ENCODE results near the gene AIDA.

DNA sequence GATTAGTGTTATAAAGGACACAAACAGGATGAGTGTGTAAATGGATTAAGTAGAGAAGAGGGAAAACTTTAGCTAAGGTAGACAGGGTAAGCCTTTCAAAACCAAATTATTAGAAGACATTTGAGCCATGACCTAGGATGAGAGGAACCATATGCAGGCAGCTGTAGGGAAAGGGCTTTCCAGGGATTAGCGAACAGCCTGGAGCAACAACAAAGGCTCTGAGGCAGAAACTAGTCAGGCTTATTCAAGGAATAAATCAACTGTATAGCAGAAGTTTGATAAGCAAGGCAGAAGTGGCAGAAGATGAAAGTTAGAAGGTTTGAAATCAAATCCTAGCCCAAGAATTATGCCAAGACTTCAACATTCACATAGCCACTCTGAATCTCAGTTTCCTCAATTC, 21.3 kb downstream of the AIDA start:
- no peak for TF ChIP-seq EP300 (IDR thresholded peaks at IDR 0.05; ENCODE audit: low read depth)
- TF ChIP-seq, protein P1, sequence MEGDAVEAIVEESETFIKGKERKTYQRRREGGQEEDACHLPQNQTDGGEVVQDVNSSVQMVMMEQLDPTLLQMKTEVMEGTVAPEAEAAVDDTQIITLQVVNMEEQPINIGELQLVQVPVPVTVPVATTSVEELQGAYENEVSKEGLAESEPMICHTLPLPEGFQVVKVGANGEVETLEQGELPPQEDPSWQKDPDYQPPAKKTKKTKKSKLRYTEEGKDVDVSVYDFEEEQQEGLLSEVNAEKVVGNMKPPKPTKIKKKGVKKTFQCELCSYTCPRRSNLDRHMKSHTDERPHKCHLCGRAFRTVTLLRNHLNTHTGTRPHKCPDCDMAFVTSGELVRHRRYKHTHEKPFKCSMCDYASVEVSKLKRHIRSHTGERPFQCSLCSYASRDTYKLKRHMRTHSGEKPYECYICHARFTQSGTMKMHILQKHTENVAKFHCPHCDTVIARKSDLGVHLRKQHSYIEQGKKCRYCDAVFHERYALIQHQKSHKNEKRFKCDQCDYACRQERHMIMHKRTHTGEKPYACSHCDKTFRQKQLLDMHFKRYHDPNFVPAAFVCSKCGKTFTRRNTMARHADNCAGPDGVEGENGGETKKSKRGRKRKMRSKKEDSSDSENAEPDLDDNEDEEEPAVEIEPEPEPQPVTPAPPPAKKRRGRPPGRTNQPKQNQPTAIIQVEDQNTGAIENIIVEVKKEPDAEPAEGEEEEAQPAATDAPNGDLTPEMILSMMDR (IDR thresholded peaks at IDR 0.05), result no peak
- no peak for TF ChIP-seq POLR2AphosphoS5 (IDR thresholded peaks at IDR 0.05)
- TF ChIP-seq POLR2A (IDR thresholded peaks at IDR 0.05), result no peak
